ENCODE results near the gene RNF4. TPM values are rescaled to one million over a fixed set of nuclear protein-coding genes. Genes with fewer than 3 reads are reported as not detected.
"Not testable (repeated sequence)": the region's sequence is repeated elsewhere in the genome, so short reads cannot be mapped to it uniquely, and the experiment has no call there.

Gene RNF4
- total RNA-seq, 1 donor from 2014 or later: 42.0 TPM

DNA sequence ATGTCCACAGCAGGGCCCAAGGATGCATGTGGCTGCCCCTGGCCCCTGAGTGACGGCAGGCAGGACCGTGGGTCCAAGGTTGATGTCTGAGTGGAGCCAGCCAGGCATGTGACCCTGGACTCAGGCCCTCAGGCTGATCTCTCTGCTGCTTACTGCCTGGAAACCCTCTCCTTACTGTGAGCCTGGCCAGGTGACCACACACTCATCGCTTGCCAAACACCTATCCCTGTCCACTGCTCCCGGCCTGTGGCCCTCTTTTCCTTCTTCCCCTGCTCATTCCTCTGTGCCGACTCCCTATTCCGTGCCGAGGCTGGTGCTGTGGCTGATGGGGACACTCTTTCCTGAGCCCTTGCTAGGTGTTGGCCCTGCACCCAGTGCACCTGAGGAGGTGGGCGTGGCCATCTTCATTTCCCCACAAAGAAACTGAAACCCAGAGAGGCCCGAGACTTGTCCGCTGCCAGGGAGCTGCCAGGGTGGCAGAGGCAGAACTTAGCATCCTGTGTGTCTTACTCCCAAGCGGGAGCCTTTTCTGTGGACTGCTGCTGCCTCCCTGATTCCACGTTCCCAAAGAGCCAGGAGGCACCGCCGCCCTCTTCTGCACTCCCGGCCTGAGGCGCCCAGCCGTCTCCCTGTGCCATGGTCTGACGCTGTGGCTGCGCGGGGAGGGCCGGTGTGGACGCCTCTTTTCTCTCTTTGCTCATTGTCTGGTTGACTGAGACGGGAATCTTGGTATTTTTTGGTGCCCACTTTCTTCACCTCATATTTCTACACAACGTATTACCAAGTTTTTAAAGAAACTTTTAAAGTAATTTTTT is 11.2 kb upstream of the RNF4 start:
- DNase-seq (ENCODE audit: low read depth): no peak

- no peak for DNase-seq (ENCODE audit: low read depth)
Observed at GRCh38 chr4:2458546-2459491, 10.1 kb upstream of the RNF4 start.

- no peak for DNase-seq (ENCODE audit: low read depth)
Observed at GRCh38 chr4:2459589-2460349, 9.1 kb upstream of the RNF4 start.

GRCh38 chr4:2461246-2461960 is 7.5 kb upstream of the RNF4 start:
- no peak for DNase-seq (ENCODE audit: low read depth)

DNA sequence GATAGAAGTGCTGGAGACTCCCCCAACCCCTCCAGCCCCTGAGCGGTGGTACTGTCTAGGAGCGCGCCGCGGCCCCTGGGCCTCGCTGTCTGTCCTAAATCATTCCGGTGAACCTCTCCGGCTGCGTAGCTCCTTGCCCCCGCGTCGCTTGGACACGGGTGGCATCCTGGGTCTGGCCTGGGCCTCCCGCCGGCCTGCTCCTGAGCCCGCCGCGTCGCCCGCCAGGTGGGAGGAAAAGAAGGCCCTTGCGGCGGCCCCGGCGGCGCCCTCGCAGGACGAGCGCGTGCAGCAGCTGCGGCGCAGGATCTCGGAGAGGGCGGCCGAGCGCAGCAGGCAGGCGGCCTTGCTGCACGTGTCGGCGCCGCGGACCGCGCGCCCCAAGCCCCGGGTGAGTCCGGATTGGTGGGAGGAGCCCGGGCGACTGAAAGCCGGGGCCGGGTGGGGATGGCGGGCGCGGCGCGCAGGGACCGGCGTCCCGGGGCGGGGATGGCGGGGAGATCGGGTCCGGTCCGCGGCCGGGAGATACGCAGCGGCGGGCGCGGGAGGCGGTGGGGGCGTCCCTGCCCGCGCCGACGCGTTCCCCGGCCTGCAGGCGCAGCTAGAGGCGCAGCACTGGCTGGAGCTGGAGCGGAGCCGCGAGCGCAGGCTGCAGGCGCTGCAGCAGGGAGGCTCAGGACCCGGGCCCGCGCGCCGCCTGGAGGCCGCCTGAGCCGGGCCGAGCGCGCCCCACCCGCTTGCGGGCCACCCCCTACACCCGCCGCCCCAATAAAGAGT is 6.5 kb upstream of the RNF4 start:
- DNase-seq (ENCODE audit: low read depth): peak; percentile 75

DNA sequence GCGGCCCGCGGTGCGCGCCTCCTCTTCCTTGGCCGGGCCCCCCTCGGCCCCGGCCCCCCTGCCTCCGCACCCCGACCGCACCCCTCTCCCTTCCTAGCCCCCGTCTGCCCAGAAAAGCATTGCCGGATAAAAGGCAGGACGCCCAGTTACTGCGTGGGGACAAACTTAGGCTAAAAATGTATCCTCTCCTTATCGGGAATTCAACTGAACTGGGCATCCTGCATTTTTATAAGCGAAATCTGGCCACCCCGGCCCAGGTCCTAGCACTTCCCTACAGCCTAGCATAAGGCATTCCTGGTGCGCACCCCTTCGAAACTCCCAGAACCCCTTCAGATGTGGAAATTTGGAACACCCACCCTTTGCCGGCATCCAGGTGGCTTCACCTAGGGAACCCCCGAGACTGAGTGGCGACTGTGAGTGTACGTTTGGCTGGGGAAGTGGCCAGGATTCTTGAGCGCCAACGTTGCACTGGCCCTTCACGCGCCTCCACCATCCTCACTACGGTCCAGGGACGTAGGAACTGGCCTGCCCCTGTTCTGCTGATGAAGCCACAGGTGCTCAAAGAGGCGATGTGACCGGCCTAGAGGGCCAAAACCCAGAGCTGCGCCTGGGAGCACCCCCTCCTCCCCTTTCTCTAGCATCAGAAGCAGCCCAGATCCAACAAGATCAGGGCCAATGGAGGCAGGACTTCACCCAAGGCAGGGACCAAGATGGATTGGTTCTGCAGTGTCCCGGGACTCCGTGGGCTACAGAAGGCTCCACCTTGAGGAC is 5.7 kb upstream of the RNF4 start:
- no peak for DNase-seq (ENCODE audit: low read depth)

DNA sequence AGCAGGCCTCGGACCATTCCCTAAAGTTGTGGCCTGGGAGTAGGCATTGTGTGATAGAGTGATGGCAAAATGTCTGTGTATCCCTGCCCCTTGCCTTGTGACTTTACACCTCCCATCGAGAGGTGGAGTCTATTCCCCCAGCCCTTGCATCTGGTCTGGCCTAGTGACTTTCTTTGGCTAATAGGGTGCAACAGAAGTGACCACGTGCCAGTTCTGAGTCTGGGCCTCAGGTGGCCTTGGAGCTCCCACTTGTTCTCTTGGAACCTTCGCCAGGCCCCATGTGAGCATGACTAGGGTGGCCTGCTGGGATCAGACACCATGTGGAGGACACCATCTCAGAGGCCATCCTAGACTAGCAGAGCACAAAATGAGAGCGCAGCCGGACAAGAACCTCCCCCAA is 3.9 kb upstream of the RNF4 start:
- no peak for DNase-seq (ENCODE audit: low read depth)

GRCh38 chr4:2465544-2465943 is 3.4 kb upstream of the RNF4 start:
- DNase-seq (ENCODE audit: low read depth): not testable (repeated sequence)

- DNase-seq (ENCODE audit: low read depth): peak; percentile 32
Observed at GRCh38 chr4:2469192-2469984, 482 bp downstream of the RNF4 start.

DNA sequence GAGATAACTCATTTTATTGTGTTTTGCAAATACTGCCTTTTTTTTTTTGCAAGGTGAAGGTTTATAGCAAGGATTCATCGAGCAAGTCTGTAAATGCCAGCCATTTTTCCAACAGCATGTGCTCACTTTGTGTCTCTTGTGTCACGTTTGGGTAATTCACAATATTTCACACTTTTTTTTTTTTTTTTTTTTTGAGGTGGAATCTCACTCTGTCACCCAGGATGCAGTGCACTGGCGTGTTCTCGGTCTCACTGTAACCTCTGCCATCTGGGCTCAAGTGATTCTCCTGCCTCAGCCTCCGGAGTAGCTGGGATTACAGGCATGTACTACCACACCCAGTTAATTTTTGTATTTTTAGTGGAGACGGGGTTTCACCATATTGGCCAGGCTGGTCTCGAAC is 1.9 kb downstream of the RNF4 start:
- no peak for DNase-seq (ENCODE audit: low read depth)

GRCh38 chr4:2472187-2472586 is 3.3 kb downstream of the RNF4 start:
- DNase-seq (ENCODE audit: low read depth): no peak

DNA sequence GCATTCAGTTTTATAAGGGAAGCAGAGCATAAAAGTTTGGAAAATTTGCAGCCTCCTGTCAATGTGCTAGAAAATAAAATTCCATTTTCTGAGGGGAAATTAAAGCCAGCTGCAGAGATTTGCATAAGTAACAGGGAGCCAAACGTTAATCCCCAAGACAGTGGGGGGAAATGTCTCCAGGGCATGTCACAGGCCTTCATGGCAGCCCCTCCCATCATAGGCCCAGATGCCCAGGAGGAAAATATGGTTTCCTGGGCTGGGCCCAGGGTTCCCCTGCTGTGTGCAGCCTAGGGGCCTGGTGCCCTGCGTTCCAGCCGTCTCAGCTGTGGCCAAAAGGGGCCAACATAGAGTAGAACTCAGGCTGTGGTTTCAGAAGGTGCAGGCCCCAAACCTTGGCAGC is 9.3 kb downstream of the RNF4 start:
- no peak for DNase-seq (ENCODE audit: low read depth)

GRCh38 chr4:2480649-2481048 is 11.7 kb downstream of the RNF4 start:
- no peak for DNase-seq (ENCODE audit: low read depth)

GRCh38 chr4:2482192-2482591 is 13.3 kb downstream of the RNF4 start:
- DNase-seq (ENCODE audit: low read depth): no peak

- no peak for DNase-seq (ENCODE audit: low read depth)
Observed at GRCh38 chr4:2482693-2483092, 13.8 kb downstream of the RNF4 start.

GRCh38 chr4:2483237-2483636 is 14.3 kb downstream of the RNF4 start:
- no peak for DNase-seq (ENCODE audit: low read depth)

DNA sequence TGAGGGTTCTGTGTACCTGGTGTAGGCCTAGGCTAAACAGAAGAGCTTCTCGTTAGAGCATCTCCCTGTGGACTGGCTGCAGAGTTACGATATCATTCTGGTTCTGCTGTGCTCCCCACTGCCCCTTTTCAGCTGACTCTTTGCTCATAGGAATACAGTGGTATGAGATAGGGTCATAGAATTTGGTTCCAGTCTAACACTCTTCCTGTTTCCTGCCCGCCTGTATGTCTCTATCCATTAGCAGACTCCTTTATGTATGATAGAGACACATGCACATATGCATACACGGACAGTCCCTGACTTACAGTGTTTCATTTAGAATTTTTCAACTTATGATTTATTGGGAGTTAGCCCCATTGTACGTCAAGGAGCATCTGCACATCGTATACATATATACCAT is 15.3 kb downstream of the RNF4 start:
- no peak for DNase-seq (ENCODE audit: low read depth)

DNA sequence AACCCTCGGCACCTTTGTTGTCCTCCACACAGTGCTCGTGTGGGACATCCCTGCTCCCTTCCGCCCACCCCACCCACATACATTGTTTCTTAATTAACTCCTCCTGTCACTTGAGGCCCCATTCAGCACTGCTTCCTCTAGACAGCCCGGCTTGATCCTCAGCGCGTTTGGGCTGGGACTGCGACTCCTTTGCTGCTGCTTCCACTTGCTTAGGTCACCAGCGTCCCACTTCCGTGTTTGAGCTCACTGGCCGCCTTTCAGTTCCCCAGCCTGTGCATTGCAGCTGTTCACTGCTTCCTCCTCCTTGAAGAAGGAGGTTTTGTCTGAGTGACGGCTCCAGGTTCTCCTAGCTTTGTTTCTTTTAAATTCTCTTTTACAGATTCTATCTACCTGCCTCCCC is 16.1 kb downstream of the RNF4 start:
- DNase-seq (ENCODE audit: low read depth): peak; percentile 87

- DNase-seq (ENCODE audit: low read depth): no peak
Observed at GRCh38 chr4:2485956-2486355, 17.1 kb downstream of the RNF4 start.

Measured in myocyte (in vitro differentiated cells).